Measurements from ENCODE around the gene SDSL. TPM values are rescaled to one million over a fixed set of nuclear protein-coding genes. Genes with fewer than 3 reads are reported as not detected.

SDSL gene
- total RNA-seq, 4 donors from 2014 or later: 2.7 to 5.6 (median 3.2) TPM

GRCh38 chr12:113398346-113399290, 23.6 kb upstream of the SDSL start:
- intact Hi-C loops (cut with DNase I): no loop called here
- no peak for TF ChIP-seq CTCF (IDR thresholded peaks at IDR 0.05)
- TF ChIP-seq POLR2A (IDR thresholded peaks at IDR 0.05; ENCODE audit: low read depth): no peak
- TF ChIP-seq EP300 (IDR thresholded peaks at IDR 0.05): no peak
- TF ChIP-seq POLR2AphosphoS5 (IDR thresholded peaks at IDR 0.05): no peak
- Histone ChIP-seq H3K9me3 (no peaks in the 10 kb centered on the region), H3K36me3 (no peaks in the 10 kb centered on the region), H3K4me1 (peaks cover under 1 to 3% (median 1%) of the 10 kb centered on the region in 4 donors), H3K27me3 (peaks cover 0 to 56% (median 0%) of the 10 kb centered on the region in 4 donors), H3K27ac (replicated peaks in 1 of 4) (no peak overlapping the region), H3K4me3 (no peak overlapping the region)
- DNase-seq (ENCODE audit: extremely low spot score): no peak
- WGBS: 86% methylated on average over 18 of the region's 26 CpGs

GRCh38 chr12:113399490-113399889, 22.7 kb upstream of the SDSL start:
- intact Hi-C loops (cut with DNase I): no loop called here

GRCh38 chr12:113400362-113400761, 21.8 kb upstream of the SDSL start:
- 88% methylated on average over 4 of the region's 4 CpGs for WGBS
- Histone ChIP-seq H3K36me3 (no peaks in the 10 kb centered on the region), H3K9me3 (no peaks in the 10 kb centered on the region), H3K4me3 (no peak overlapping the region), H3K27ac (replicated peaks in 1 of 4) (no peak overlapping the region), H3K4me1 (peaks cover 3 to 10% (median 7%) of the 10 kb centered on the region in 4 donors), H3K27me3 (peaks cover 0 to 60% (median 0%) of the 10 kb centered on the region in 4 donors)
- TF ChIP-seq POLR2AphosphoS5 (IDR thresholded peaks at IDR 0.05) (no peak), EP300 (IDR thresholded peaks at IDR 0.05) (no peak), CTCF (IDR thresholded peaks at IDR 0.05) (no peak), POLR2A (IDR thresholded peaks at IDR 0.05; ENCODE audit: low read depth) (no peak)
- DNase-seq (ENCODE audit: extremely low spot score): no peak
- intact Hi-C loops (cut with DNase I): no loop called here

More at GRCh38 chr12:113399490-113399889, 22.7 kb upstream of the SDSL start:
- no peak overlapping the region for H3K4me3 ChIP-seq
- H3K27ac ChIP-seq (replicated peaks in 1 of 4): no peak overlapping the region
- peaks cover 3 to 10% (median 7%) of the 10 kb centered on the region in 4 donors for H3K4me1 ChIP-seq
- no peak for TF ChIP-seq EP300 (IDR thresholded peaks at IDR 0.05)
- no peak for TF ChIP-seq POLR2AphosphoS5 (IDR thresholded peaks at IDR 0.05)
- no peak for TF ChIP-seq POLR2A (IDR thresholded peaks at IDR 0.05; ENCODE audit: low read depth)
- no peak for TF ChIP-seq CTCF (IDR thresholded peaks at IDR 0.05)
- H3K36me3 ChIP-seq: no peaks in the 10 kb centered on the region
- no peak for DNase-seq (ENCODE audit: extremely low spot score)
- no peaks in the 10 kb centered on the region for H3K9me3 ChIP-seq
- 88% methylated on average over 7 of the region's 12 CpGs for WGBS
- H3K27me3 ChIP-seq: peaks cover 0 to 60% (median 0%) of the 10 kb centered on the region in 4 donors

GRCh38 chr12:113401066-113402000, 20.8 kb upstream of the SDSL start:
- Histone ChIP-seq H3K36me3 (no peaks in the 10 kb centered on the region), H3K4me3 (no peak overlapping the region), H3K27me3 (peaks cover 0 to 60% (median 0%) of the 10 kb centered on the region in 4 donors), H3K9me3 (no peaks in the 10 kb centered on the region), H3K27ac (replicated peaks in 1 of 4) (no peak overlapping the region), H3K4me1 (peaks cover 3 to 10% (median 7%) of the 10 kb centered on the region in 4 donors)
- 75% methylated on average over 13 of the region's 13 CpGs for WGBS
- TF ChIP-seq CTCF (IDR thresholded peaks at IDR 0.05): no peak
- intact Hi-C loops (cut with DNase I): no loop called here
- DNase-seq (ENCODE audit: extremely low spot score): no peak
